Panc1 (cell line): ENCODE measurements around the gene JOSD1. TPM values are rescaled to one million over a fixed set of nuclear protein-coding genes. Genes with fewer than 3 reads are reported as not detected.

Experiments
- ATAC-seq: fragments of 200-7000 bp; cut with Tn5 transposase; 2 replicates; pipeline ENCODE4 v1.9.1; 2020; ENCODE audit warnings: mild to moderate bottlenecking, moderate library complexity
- BruUV-seq: library from RNA; stranded (reverse); fragments of 400-500 nt; replicated peaks from 2 replicates; lab custom pipeline; 2021; lab: Mats Ljungman, UMichigan
- CTCF ChIA-PET: fragments of 300-600 bp; sonication (Branson Sonifier 250); formaldehyde crosslinking; loops from one replicate; lab custom pipeline; 2022; ENCODE audit warnings: antibody characterized with exemption; lab: Charles Lee
- POLR2A ChIA-PET: fragments of 300-600 bp; sonication (Branson Sonifier 250); formaldehyde crosslinking; loops from one replicate; lab custom pipeline; 2022; ENCODE audit warnings: antibody characterized with exemption; lab: Charles Lee
- DNase-seq: peaks from one replicate; pipeline ENCODE4 v3.0.0-alpha.2; 2010; ENCODE audit warnings: low read depth, low spot score
- H3K27ac ChIP-seq: 2 replicates; pipeline ENCODE4 v1.5.1; 2011; ENCODE audit warnings: mild to moderate bottlenecking, low read length, inconsistent platforms
- H3K27me3 ChIP-seq: fragments of 200-500 bp; sonication (Bioruptor generic); 2 replicates; pipeline ENCODE4 v1.6.0; 2014; ENCODE audit warnings: low read length, inconsistent platforms; ENCODE audit not compliant: control insufficient read depth, insufficient read depth
- H3K36me3 ChIP-seq: fragments of 200-500 bp; sonication (Bioruptor generic); 2 replicates; pipeline ENCODE4 v1.5.1; 2014; ENCODE audit warnings: inconsistent platforms, mild to moderate bottlenecking, low read length, moderate library complexity; ENCODE audit not compliant: control insufficient read depth, insufficient read depth
- H3K4me1 ChIP-seq: 2 replicates; pipeline ENCODE4 v1.5.1; 2011; ENCODE audit warnings: inconsistent platforms, mild to moderate bottlenecking, low read length, moderate library complexity; ENCODE audit not compliant: control insufficient read depth, insufficient read depth
- H3K4me3 ChIP-seq, 2 experiments: 2 replicates each; pipeline ENCODE4 v1.5.1; 2011 to 2012; ENCODE audit warnings: low read depth in 2 of 2, low read length in 2 of 2, mild to moderate bottlenecking in 2 of 2, inconsistent platforms in 1 of 2, moderate library complexity in 1 of 2
- H3K9me3 ChIP-seq: fragments of 200-500 bp; sonication (Bioruptor generic); 2 replicates; pipeline ENCODE4 v1.5.1; 2014; ENCODE audit warnings: low read depth, mild to moderate bottlenecking, inconsistent platforms, low read length, moderate library complexity; ENCODE audit not compliant: control insufficient read depth, insufficient read depth
- CTCF ChIP-seq: fragments of 450-650 bp; IDR thresholded peaks from 2 replicates; pipeline ENCODE4 v1.5.1; 2017; ENCODE audit warnings: mild to moderate bottlenecking
- POLR2AphosphoS5 ChIP-seq: IDR thresholded peaks from 2 replicates; pipeline ENCODE4 v1.6.1; 2012; ENCODE audit warnings: mild to moderate bottlenecking, low read depth, low read length, moderate library complexity
- REST ChIP-seq, 2 experiments: IDR thresholded peaks; 2 replicates each; pipeline ENCODE4 v1.6.1; 2011 to 2012; ENCODE audit warnings: low read depth in 2 of 2, control low read depth in 1 of 2, low read length in 1 of 2, mild to moderate bottlenecking in 1 of 2, moderate library complexity in 1 of 2; ENCODE audit not compliant: insufficient read depth in 1 of 2
- SIN3A ChIP-seq: IDR thresholded peaks from 2 replicates; pipeline ENCODE4 v1.6.1; 2012; ENCODE audit warnings: low read depth, mild to moderate bottlenecking, low read length, moderate library complexity, borderline replicate concordance; ENCODE audit not compliant: insufficient read depth
- TCF7L2 ChIP-seq: IDR thresholded peaks from 2 replicates; pipeline ENCODE4 v1.6.1; 2011; ENCODE audit warnings: mild to moderate bottlenecking, low read depth, low read length, inconsistent platforms
- in situ Hi-C: cut with HindIII; loops from 2 replicates; pipeline ENCODE4 v1.10.0; 2016; ENCODE audit warnings: low sequenced_read_pairs, low pct_unique_long_range_greater_than_20kb
- intact Hi-C: fragments of 100-400 bp; cut with micrococcal nuclease; formaldehyde crosslinking; loops from one replicate; pipeline ENCODE4 v1.10.0; 2022; ENCODE audit not compliant: unreplicated experiment
- total RNA-seq: library from RNA; stranded (reverse); gene quantifications from one replicate; pipeline ENCODE4 v1.2.1, GENCODE V29; 2021; ENCODE audit not compliant: unreplicated experiment

JOSD1 gene
- total RNA-seq, 1 experiment from 2014 or later = 35.1 TPM

GRCh38 chr22:38710351-38710750, 9.6 kb upstream of the JOSD1 start:
- no peak overlapping the region for H3K4me3 ChIP-seq
- in situ Hi-C loops = no loop called here
- ChIA-PET POLR2A (no interaction called here), CTCF (no interaction called here)
- no peak overlapping the region for H3K27ac ChIP-seq
- ATAC-seq (no peak), DNase-seq (no peak)
- H3K9me3 ChIP-seq = no peaks in the 10 kb centered on the region
- no TSS peak for BruUV-seq
- H3K36me3 ChIP-seq = peaks cover 4% of the 10 kb centered on the region; the same call in 1 of the 2 replicates
- intact Hi-C loops = no loop called here
- H3K27me3 ChIP-seq = no peaks in the 10 kb centered on the region
- TF ChIP-seq POLR2AphosphoS5 (no peak), SIN3A (no peak), TCF7L2 (no peak), CTCF (no peak), REST (IDR thresholded peaks at IDR 0.05; ENCODE audit: insufficient read depth in 1 of 2, low read depth in 2 of 2, low read length in 1 of 2) (no peak)
- peaks cover 13% of the 10 kb centered on the region for H3K4me1 ChIP-seq

- no peaks in the 10 kb centered on the region for H3K9me3 ChIP-seq
- BruUV-seq = TSS peak; percentile 7
- H3K27ac ChIP-seq = no peak overlapping the region
- peaks cover 13% of the 10 kb centered on the region for H3K4me1 ChIP-seq
- in situ Hi-C loops = no loop called here
- intact Hi-C loops = no loop called here
- H3K36me3 ChIP-seq = peaks cover 4% of the 10 kb centered on the region; the same call in 1 of the 2 replicates
- ATAC-seq = no peak
- ChIA-PET POLR2A (no interaction called here), CTCF (interaction anchor here (0.6 kb wide), 1 partner anchor 154 kb away, joined by 3 read pairs; no protein-coding TSS in a partner anchor)
- no peak overlapping the region for H3K4me3 ChIP-seq
- no peak for TF ChIP-seq POLR2AphosphoS5
- no peak for TF ChIP-seq TCF7L2
- no peak for TF ChIP-seq SIN3A
- TF ChIP-seq CTCF = no peak
- no peak for TF ChIP-seq REST (IDR thresholded peaks at IDR 0.05; ENCODE audit: insufficient read depth in 1 of 2, low read depth in 2 of 2, low read length in 1 of 2)
- no peaks in the 10 kb centered on the region for H3K27me3 ChIP-seq
- no peak for DNase-seq
These were observed 8.6 kb upstream of the JOSD1 start for GRCh38 chr22:38709306-38709705.
